K562 (cell line): ENCODE data around the gene WWP2. TPM values are rescaled to one million over a fixed set of nuclear protein-coding genes. Genes with fewer than 3 reads are reported as not detected.

Source experiments
- ATAC-seq: fragments of 200-7000 bp; cut with Tn5 transposase; 3 replicates; pipeline ENCODE4 v1.9.1; 2020; ENCODE audit warnings: moderate library complexity
- BruUV-seq: library from RNA; stranded (reverse); fragments of 400-500 nt; replicated peaks from 2 replicates; lab custom pipeline; 2021; lab: Mats Ljungman, UMichigan
- CTCF ChIA-PET: fragments of 300-600 bp; formaldehyde crosslinking; extraction: SDS; loops from one replicate; lab custom pipeline; 2021; ENCODE audit warnings: low intra/inter-chr PET ratio; lab: Yijun Ruan, JAX
- POLR2A ChIA-PET: fragments of 300-600, 350-650 bp; sonication (Branson Sonifier 250); formaldehyde crosslinking; extraction: SDS; loops from one replicate; lab custom pipeline; 2021; ENCODE audit warnings: antibody characterized with exemption, inconsistent platforms; lab: Yijun Ruan, JAX
- DNase-seq, 4 experiments: peaks; one replicate each; pipeline versions ENCODE4 v3.0.0 to v3.0.0-alpha.2; 2011 to 2018; ENCODE audit warnings: low spot score in 3 of 4, mixed read lengths in 3 of 4; ENCODE audit errors: extremely low read depth in 1 of 4
- FAIRE-seq: peaks from 2 replicates; lab custom pipeline; 2011; peaks lifted over from hg19 to GRCh38; lab: Jason Lieb, UNC
- H2AFZ ChIP-seq: 2 replicates; pipeline ENCODE4 v1.6.0; 2011; ENCODE audit warnings: low read depth, low read length, control low read depth, inconsistent platforms
- H3K27ac ChIP-seq: fragments of 200-600 bp; 3 replicates; pipeline ENCODE4 v1.8.0; 2011; ENCODE audit warnings: low read depth, mild to moderate bottlenecking, control low read depth, inconsistent platforms, low read length, moderate library complexity, mixed read lengths; ENCODE audit errors: extremely low read depth
- H3K27me3 ChIP-seq, 2 experiments: fragments of 300-600 bp in 1 of 2; 2 replicates in 1 of 2; 3 replicates in 1 of 2; pipeline versions ENCODE4 v1.6.0 to v1.8.0; 2011; ENCODE audit warnings: inconsistent platforms in 2 of 2, low read length in 2 of 2, mild to moderate bottlenecking in 1 of 2, mixed read lengths in 1 of 2, moderate library complexity in 1 of 2; ENCODE audit not compliant: control insufficient read depth in 2 of 2, insufficient read depth in 2 of 2
- H3K36me3 ChIP-seq: fragments of 300-600 bp; 3 replicates; pipeline ENCODE4 v1.8.0; 2011; ENCODE audit warnings: mild to moderate bottlenecking, low read length, inconsistent platforms; ENCODE audit not compliant: control insufficient read depth, insufficient read depth
- H3K4me1 ChIP-seq, 2 experiments: fragments of 200-600 bp in 1 of 2; replicated peaks in 1 of 2; 2 replicates in 1 of 2; 3 replicates in 1 of 2; pipeline versions ENCODE4 v1.5.1 to v1.8.0; 2011; ENCODE audit warnings: inconsistent platforms in 2 of 2, low read length in 2 of 2, mild to moderate bottlenecking in 1 of 2, mixed read lengths in 1 of 2, moderate library complexity in 1 of 2; ENCODE audit not compliant: control insufficient read depth in 2 of 2, insufficient read depth in 2 of 2
- H3K4me2 ChIP-seq: 2 replicates; pipeline ENCODE4 v1.6.1; 2011; ENCODE audit warnings: low read length, control low read depth, inconsistent platforms, mixed read lengths; ENCODE audit not compliant: insufficient read depth
- H3K4me3 ChIP-seq: fragments of 200-600 bp; sonication (generic), shearing (Covaris generic); 2 replicates; pipeline ENCODE4 v1.5.1; 2016; ENCODE audit warnings: control low read depth, inconsistent platforms
- H3K79me2 ChIP-seq: fragments of 200-600 bp; 3 replicates; pipeline ENCODE4 v1.8.0; 2011; ENCODE audit warnings: low read length, inconsistent platforms; ENCODE audit not compliant: control insufficient read depth, insufficient read depth
- H3K9ac ChIP-seq, 2 experiments: 2 replicates each; pipeline versions ENCODE4 v1.6.0 to v1.6.1; 2011; ENCODE audit warnings: low read depth in 2 of 2, low read length in 2 of 2, control low read depth in 1 of 2, inconsistent platforms in 1 of 2, mild to moderate bottlenecking in 1 of 2, mixed read lengths in 1 of 2; ENCODE audit not compliant: insufficient read depth in 1 of 2
- H3K9me1 ChIP-seq: one replicate; pipeline ENCODE4 v1.6.0; 2011; ENCODE audit warnings: inconsistent platforms, mild to moderate bottlenecking, low read length, moderate library complexity; ENCODE audit not compliant: control insufficient read depth, insufficient read depth
- H3K9me3 ChIP-seq: replicated peaks from 2 replicates; pipeline ENCODE4 v1.5.1; 2011; ENCODE audit warnings: low read depth, low read length, inconsistent platforms; ENCODE audit not compliant: control insufficient read depth, insufficient read depth
- H4K20me1 ChIP-seq: replicated peaks from 2 replicates; pipeline ENCODE4 v1.6.1; 2011; ENCODE audit warnings: low read length, inconsistent platforms, mixed read lengths; ENCODE audit not compliant: control insufficient read depth, insufficient read depth
- BCL6 ChIP-seq: fragments of 250-450 bp; sonication (Bioruptor Pico); IDR thresholded peaks from 2 replicates; pipeline ENCODE4 v1.4.0; 2020
- HNRNPUL1 ChIP-seq: fragments of 200-400 bp; formaldehyde crosslinking; IDR thresholded peaks from 2 replicates; pipeline ENCODE4 v1.6.1; 2017; ENCODE audit warnings: low read length
- KAT2B ChIP-seq: IDR thresholded peaks from one replicate; pipeline ENCODE4 v1.6.1; 2012; ENCODE audit warnings: low read depth, mild to moderate bottlenecking, control low read depth, inconsistent platforms, low read length, moderate library complexity
- NBN ChIP-seq: fragments of 450-650 bp; IDR thresholded peaks from 2 replicates; pipeline ENCODE4 v1.6.1; 2016; ENCODE audit warnings: low read depth, mild to moderate bottlenecking
- NCOA6 ChIP-seq: fragments of 450-650 bp; IDR thresholded peaks from 2 replicates; pipeline ENCODE4 v1.6.1; 2017; ENCODE audit warnings: mild to moderate bottlenecking
- WGBS: fragments of 100-300 bp; shearing (Covaris generic); methylation state at CpG from one replicate; pipeline ENCODE4 v1.1.6; 2016; ENCODE audit warnings: low coverage, mixed read lengths; ENCODE audit not compliant: insufficient coverage; ENCODE audit errors: missing lambda C conversion rate; 5-methylcytosine and 5-hydroxymethylcytosine counted together
- in situ Hi-C: fragments of 300-500 bp; cut with MboI; formaldehyde crosslinking; loops from 4 replicates; pipeline ENCODE4 v1.15.0; 2018; ENCODE audit warnings: inconsistent platforms, mixed read lengths
- intact Hi-C: fragments of 100-400 bp; cut with micrococcal nuclease; formaldehyde crosslinking; loops from 2 replicates; pipeline ENCODE4 v1.14.2; 2022
- polyA plus RNA-seq, 8 experiments: library from polyadenylated mRNA; depleted of rRNA in 4 of 8; stranded (reverse) in 5 of 8; unstranded in 3 of 8; fragments of >200 nt; fragmentation: Nextera tagmentation in 2 of 8; fragmentation: Illumina TruSeq in 1 of 8; extraction: Ambion mirVana in 2 of 8; extraction: Trizol in 1 of 8; gene quantifications; 2 replicates each; pipeline versions ENCODE4 v1.2.1 to v1.2.3, GENCODE V29; 2011 to 2014; ENCODE audit warnings: inconsistent platforms in 1 of 8, missing spikeins in 1 of 8
- total RNA-seq, 7 experiments: library from RNA; depleted of rRNA in 6 of 7; stranded (reverse); fragments of >200 nt in 6 of 7; fragmentation: Illumina TruSeq in 2 of 7; extraction: Trizol in 2 of 7; gene quantifications; 2 replicates each; pipeline versions ENCODE4 v1.2.1 to v1.2.3, GENCODE V29; 2011 to 2021; ENCODE audit warnings: low replicate concordance in 1 of 7
- TF ChIP-seq, protein P1 (sequence below): fragments of 450-650 bp; IDR thresholded peaks from 2 replicates; pipeline ENCODE4 v1.6.1; 2017; ENCODE audit warnings: mild to moderate bottlenecking, moderate library complexity

WWP2 gene
- total and polyA plus RNA-seq, 9 of the 15 experiments (the other 6 are each of a cell fraction or from before 2014, with no cell fraction given), result 1.9 to 34.4 (median 14.6) TPM

DNA sequence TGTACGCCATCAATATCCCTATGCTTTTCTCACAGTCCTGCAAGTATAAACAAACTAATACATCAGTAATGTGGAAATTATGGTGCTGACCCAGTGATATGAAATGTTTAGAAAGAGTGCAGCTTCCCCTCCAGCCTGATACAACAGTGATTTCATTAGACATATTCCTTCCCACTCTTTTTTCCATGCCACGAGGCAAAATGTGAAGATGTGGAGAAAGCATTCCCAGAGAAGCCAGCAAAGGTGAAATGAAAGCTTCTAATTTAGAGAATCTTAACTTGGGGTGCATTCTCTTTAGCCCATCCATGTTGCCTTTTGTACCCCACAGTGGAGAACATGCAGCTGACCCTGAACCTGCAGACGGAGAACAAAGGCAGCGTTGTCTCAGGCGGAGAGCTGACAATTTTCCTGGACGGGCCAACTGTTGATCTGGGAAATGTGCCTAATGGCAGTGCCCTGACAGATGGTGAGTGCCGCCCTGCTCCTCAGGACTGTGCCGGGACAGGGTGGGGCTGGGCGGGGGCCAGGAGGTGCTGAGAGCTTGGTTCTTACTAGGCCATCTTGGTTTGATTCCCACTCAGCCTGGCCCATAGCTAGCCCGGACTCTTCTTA lies 77.8 kb downstream of the WWP2 start:
- Histone ChIP-seq H3K79me2 (no peaks in the 10 kb centered on the region), H3K36me3 (peaks cover 10% of the 10 kb centered on the region; the same call in 2 of the 3 replicates), H3K9me1 (no peaks in the 10 kb centered on the region), H4K20me1 (no peaks in the 10 kb centered on the region; the same call in 1 of the 2 replicates), H3K27ac (no peak overlapping the region), H3K4me1 (no peaks in the 10 kb centered on the region), H3K4me2 (no peak overlapping the region), H3K9ac (no peak overlapping the region), H3K27me3 (no peaks in the 10 kb centered on the region), H3K4me3 (no peak overlapping the region), H2AFZ (no peak overlapping the region), H3K9me3 (no peaks in the 10 kb centered on the region)
- TF ChIP-seq, protein P1, sequence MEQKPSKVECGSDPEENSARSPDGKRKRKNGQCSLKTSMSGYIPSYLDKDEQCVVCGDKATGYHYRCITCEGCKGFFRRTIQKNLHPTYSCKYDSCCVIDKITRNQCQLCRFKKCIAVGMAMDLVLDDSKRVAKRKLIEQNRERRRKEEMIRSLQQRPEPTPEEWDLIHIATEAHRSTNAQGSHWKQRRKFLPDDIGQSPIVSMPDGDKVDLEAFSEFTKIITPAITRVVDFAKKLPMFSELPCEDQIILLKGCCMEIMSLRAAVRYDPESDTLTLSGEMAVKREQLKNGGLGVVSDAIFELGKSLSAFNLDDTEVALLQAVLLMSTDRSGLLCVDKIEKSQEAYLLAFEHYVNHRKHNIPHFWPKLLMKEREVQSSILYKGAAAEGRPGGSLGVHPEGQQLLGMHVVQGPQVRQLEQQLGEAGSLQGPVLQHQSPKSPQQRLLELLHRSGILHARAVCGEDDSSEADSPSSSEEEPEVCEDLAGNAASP, result no peak
- TF ChIP-seq NBN (no peak), NCOA6 (no peak), HNRNPUL1 (no peak), KAT2B (no peak), BCL6 (CRISPR knock-in tag) (no peak)
- FAIRE-seq (no peak), DNase-seq (no peak), ATAC-seq (no peak)
- WGBS, result 85% methylated on average over 10 of the region's 10 CpGs
- BruUV-seq, result no TSS peak
- ChIA-PET POLR2A (interaction anchor here (1.6 kb wide), 1 partner anchor 13 kb away, joined by 3 read pairs; no protein-coding TSS in a partner anchor), CTCF (no interaction called here)
- intact Hi-C loops (no loop called here), in situ Hi-C loops (no loop called here)
